B cell (primary cell): ENCODE data around the gene MPPE1. TPM values are rescaled to one million over a fixed set of nuclear protein-coding genes. Genes with fewer than 3 reads are reported as not detected.
A peak's percentile ranks its signal among the peaks of the same experiment; 100 is the strongest.

Source experiments
- ATAC-seq: fragments of 200-7000 bp; cut with Tn5 transposase; one replicate; pipeline ENCODE4 v1.10.0; 2021; ENCODE audit warnings: low read depth, mild to moderate bottlenecking, moderate number of reproducible peaks, moderate library complexity
- CTCF ChIA-PET: fragments of 350-600 bp; sonication (Branson Sonifier 250); formaldehyde crosslinking; loops from one replicate; lab custom pipeline; 2021; ENCODE audit warnings: antibody characterized with exemption, inconsistent platforms; lab: Charles Lee
- POLR2A ChIA-PET: fragments of 350-600 bp; sonication (Branson Sonifier 250); formaldehyde crosslinking; loops from one replicate; lab custom pipeline; 2021; ENCODE audit warnings: antibody characterized with exemption; lab: Charles Lee
- DNase-seq: peaks from one replicate; pipeline ENCODE4 v3.0.0; 2013
- H2AFZ ChIP-seq: 2 replicates; pipeline ENCODE4 v1.6.1; 2012; ENCODE audit warnings: mild to moderate bottlenecking, low read depth, low read length; ENCODE audit not compliant: insufficient read depth, poor library complexity, severe bottlenecking
- H3K27ac ChIP-seq, 2 donors: 1 replicate in 1 of 2; 2 replicates in 1 of 2; pipeline ENCODE4 v1.5.1; 2012 to 2013; ENCODE audit warnings: low read length in 2 of 2, mild to moderate bottlenecking in 2 of 2, moderate library complexity in 1 of 2
- H3K27me3 ChIP-seq, 4 experiments: fragments of 200-600 bp in 1 of 4; sonication (generic) in 1 of 4; replicated peaks in 1 of 4; 1 replicate in 2 of 4; 2 replicates in 2 of 4; pipeline versions ENCODE4 v1.6.1 to v1.7.0; 2013 to 2016; ENCODE audit warnings: low read length in 3 of 4, mild to moderate bottlenecking in 2 of 4, mixed read lengths in 1 of 4, moderate library complexity in 1 of 4; ENCODE audit not compliant: insufficient read depth in 4 of 4, control insufficient read depth in 3 of 4; ENCODE audit errors: control extremely low read depth in 1 of 4
- H3K36me3 ChIP-seq, 2 experiments: replicated peaks in 1 of 2; 1 replicate in 1 of 2; 2 replicates in 1 of 2; pipeline versions ENCODE4 v1.6.1 to v1.7.1; 2013; ENCODE audit warnings: low read length in 1 of 2; ENCODE audit not compliant: insufficient read depth in 2 of 2, control insufficient read depth in 1 of 2; ENCODE audit errors: control extremely low read depth in 1 of 2, extremely low read depth in 1 of 2
- H3K4me1 ChIP-seq, 2 donors: fragments of 200-600 bp in 1 of 2; sonication (generic) in 1 of 2; 1 replicate in 1 of 2; 2 replicates in 1 of 2; pipeline versions ENCODE4 v1.5.1 to v1.6.1; 2013 to 2017; ENCODE audit warnings: low read length in 2 of 2; ENCODE audit not compliant: control insufficient read depth in 2 of 2, insufficient read depth in 2 of 2
- H3K4me2 ChIP-seq: replicated peaks from 2 replicates; pipeline ENCODE3; 2012; ENCODE audit warnings: mild to moderate bottlenecking, low read depth, low read length; ENCODE audit not compliant: poor library complexity, severe bottlenecking
- H3K4me3 ChIP-seq, 5 experiments: fragments of 200-600 bp in 1 of 5; sonication (generic) in 1 of 5; 1 replicate in 3 of 5; 2 replicates in 2 of 5; pipeline versions ENCODE4 v1.5.1 to v1.7.0; 2011 to 2016; ENCODE audit warnings: low read length in 4 of 5, mild to moderate bottlenecking in 4 of 5, low read depth in 2 of 5, control low read depth in 1 of 5, moderate library complexity in 1 of 5; ENCODE audit not compliant: insufficient read depth in 1 of 5; ENCODE audit errors: control extremely low read depth in 1 of 5, extremely low read depth in 1 of 5
- H3K79me2 ChIP-seq: fragments of 200-600 bp; sonication (generic); one replicate; pipeline ENCODE4 v1.6.0; 2016; ENCODE audit warnings: low read length; ENCODE audit not compliant: control insufficient read depth, insufficient read depth
- H3K9ac ChIP-seq: fragments of 200-600 bp; sonication (generic); 2 replicates; pipeline ENCODE4 v1.6.1; 2017; ENCODE audit warnings: mild to moderate bottlenecking, low read length, moderate library complexity
- H3K9me3 ChIP-seq, 3 donors: one replicate each; pipeline versions ENCODE4 v1.6.1 to v1.7.1; 2013; ENCODE audit warnings: low read length in 2 of 3; ENCODE audit not compliant: control insufficient read depth in 2 of 3, insufficient read depth in 1 of 3; ENCODE audit errors: control extremely low read depth in 1 of 3
- H4K20me1 ChIP-seq: 2 replicates; pipeline ENCODE4 v1.6.0; 2012; ENCODE audit warnings: mild to moderate bottlenecking, low read length; ENCODE audit not compliant: insufficient read depth, control insufficient read depth, poor library complexity, severe bottlenecking
- H3K27ac Mint-ChIP-seq: one replicate; pipeline ENCODE4 v1.8.0; 2021; ENCODE audit warnings: mixed read lengths
- H3K27me3 Mint-ChIP-seq: one replicate; pipeline ENCODE4 v1.8.0; 2021; ENCODE audit warnings: mixed read lengths
- H3K4me1 Mint-ChIP-seq: one replicate; pipeline ENCODE4 v1.8.0; 2021; ENCODE audit warnings: mixed read lengths
- H3K4me3 Mint-ChIP-seq: one replicate; pipeline ENCODE4 v1.8.0; 2021; ENCODE audit warnings: mixed read lengths
- H3K9me3 Mint-ChIP-seq: one replicate; pipeline ENCODE4 v1.8.0; 2022; ENCODE audit warnings: mixed read lengths; ENCODE audit not compliant: insufficient read depth
- EZH2 ChIP-seq: IDR thresholded peaks from 2 replicates; pipeline ENCODE4 v1.6.1; 2012; ENCODE audit warnings: borderline replicate concordance, low read depth, mild to moderate bottlenecking, moderate library complexity, low read length; ENCODE audit not compliant: insufficient read depth, poor library complexity, severe bottlenecking
- WGBS: methylation state at CpG from one replicate; pipeline ENCODE4 v1.1.5; 2013; ENCODE audit warnings: missing lambda C conversion rate; ENCODE audit not compliant: insufficient coverage; 5-methylcytosine and 5-hydroxymethylcytosine counted together
- intact Hi-C: fragments of 100-400 bp; cut with micrococcal nuclease; formaldehyde crosslinking; loops from one replicate; pipeline ENCODE4 v1.10.0; 2022
- polyA plus RNA-seq: library from polyadenylated mRNA; depleted of rRNA; stranded (reverse); fragments of >200 nt; gene quantifications from 2 replicates; pipeline ENCODE4 v1.2.3, GENCODE V29; 2012
- total RNA-seq, 2 donors: library from RNA; stranded (reverse); fragments of 120-200 nt in 1 of 2; gene quantifications; 1 replicate in 1 of 2; 2 replicates in 1 of 2; pipeline versions ENCODE4 v1.2.3 to v1.2.4, GENCODE V29; 2013 to 2022
- TF ChIP-seq, protein P1 (sequence below): fragments of 200-600 bp; IDR thresholded peaks from one replicate; pipeline ENCODE4 v1.8.0; 2022; ENCODE audit warnings: antibody characterized with exemption, mild to moderate bottlenecking

MPPE1 gene
- total and polyA plus RNA-seq, 2 donors (not counting 1 experiment from before 2014, with no cell fraction given): 51.1 to 57.5 TPM

DNA sequence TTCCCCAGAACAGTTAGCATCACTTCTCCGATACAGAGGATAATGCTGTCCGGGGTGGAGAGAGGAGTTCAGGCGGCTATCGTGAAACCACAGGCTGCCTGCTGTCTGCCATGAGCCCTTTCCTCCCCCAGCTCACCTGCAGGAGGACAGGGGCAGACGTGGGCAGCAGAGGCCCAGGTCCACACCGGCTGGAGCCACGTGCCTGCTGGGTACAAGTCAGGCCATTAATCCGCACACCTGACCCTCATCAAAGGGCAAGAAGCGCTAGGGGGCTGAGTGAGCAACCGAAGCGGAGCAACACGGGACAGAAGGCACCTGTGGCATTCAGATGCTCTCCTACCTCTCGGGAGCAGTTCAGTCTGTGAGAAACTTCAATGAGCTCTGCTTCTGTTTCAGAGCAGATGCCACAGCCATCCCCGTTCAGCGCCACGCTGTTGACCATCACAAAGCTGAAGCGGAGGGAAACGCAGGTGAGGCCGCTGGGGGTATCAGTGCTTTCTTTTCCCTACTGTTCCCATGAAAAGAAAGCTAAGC, 21.5 kb downstream of the MPPE1 start:
- H3K27ac ChIP-seq: no peak overlapping the region
- no peak for TF ChIP-seq EZH2
- TF ChIP-seq, protein P1, sequence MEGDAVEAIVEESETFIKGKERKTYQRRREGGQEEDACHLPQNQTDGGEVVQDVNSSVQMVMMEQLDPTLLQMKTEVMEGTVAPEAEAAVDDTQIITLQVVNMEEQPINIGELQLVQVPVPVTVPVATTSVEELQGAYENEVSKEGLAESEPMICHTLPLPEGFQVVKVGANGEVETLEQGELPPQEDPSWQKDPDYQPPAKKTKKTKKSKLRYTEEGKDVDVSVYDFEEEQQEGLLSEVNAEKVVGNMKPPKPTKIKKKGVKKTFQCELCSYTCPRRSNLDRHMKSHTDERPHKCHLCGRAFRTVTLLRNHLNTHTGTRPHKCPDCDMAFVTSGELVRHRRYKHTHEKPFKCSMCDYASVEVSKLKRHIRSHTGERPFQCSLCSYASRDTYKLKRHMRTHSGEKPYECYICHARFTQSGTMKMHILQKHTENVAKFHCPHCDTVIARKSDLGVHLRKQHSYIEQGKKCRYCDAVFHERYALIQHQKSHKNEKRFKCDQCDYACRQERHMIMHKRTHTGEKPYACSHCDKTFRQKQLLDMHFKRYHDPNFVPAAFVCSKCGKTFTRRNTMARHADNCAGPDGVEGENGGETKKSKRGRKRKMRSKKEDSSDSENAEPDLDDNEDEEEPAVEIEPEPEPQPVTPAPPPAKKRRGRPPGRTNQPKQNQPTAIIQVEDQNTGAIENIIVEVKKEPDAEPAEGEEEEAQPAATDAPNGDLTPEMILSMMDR: no peak
- peaks cover 11 to 54% of the 10 kb centered on the region in 2 experiments for H3K36me3 ChIP-seq
- H3K27me3 ChIP-seq: no peaks in the 10 kb centered on the region
- H3K9ac ChIP-seq: no peak overlapping the region
- Mint-ChIP-seq H3K27me3 (no peaks in the 10 kb centered on the region), H3K4me1 (peaks cover 36% of the 10 kb centered on the region), H3K9me3 (no peaks in the 10 kb centered on the region), H3K27ac (no peak overlapping the region), H3K4me3 (no peak overlapping the region)
- DNase-seq: no peak
- intact Hi-C loops: no loop called here
- POLR2A ChIA-PET: no interaction called here
- H2AFZ ChIP-seq: no peak overlapping the region
- CTCF ChIA-PET: interaction anchor here (1.2 kb wide), 1 partner anchor 51 kb away, joined by 3 read pairs; no protein-coding TSS in a partner anchor
- peaks cover 31 to 37% of the 10 kb centered on the region in 2 donors for H3K4me1 ChIP-seq
- H3K4me3 ChIP-seq: no peak overlapping the region
- no peak overlapping the region for H3K4me2 ChIP-seq
- 98% methylated on average over 17 of the region's 19 CpGs for WGBS
- no peaks in the 10 kb centered on the region for H4K20me1 ChIP-seq
- ATAC-seq: no peak
- H3K79me2 ChIP-seq: no peaks in the 10 kb centered on the region
- H3K9me3 ChIP-seq: no peaks in the 10 kb centered on the region

DNA sequence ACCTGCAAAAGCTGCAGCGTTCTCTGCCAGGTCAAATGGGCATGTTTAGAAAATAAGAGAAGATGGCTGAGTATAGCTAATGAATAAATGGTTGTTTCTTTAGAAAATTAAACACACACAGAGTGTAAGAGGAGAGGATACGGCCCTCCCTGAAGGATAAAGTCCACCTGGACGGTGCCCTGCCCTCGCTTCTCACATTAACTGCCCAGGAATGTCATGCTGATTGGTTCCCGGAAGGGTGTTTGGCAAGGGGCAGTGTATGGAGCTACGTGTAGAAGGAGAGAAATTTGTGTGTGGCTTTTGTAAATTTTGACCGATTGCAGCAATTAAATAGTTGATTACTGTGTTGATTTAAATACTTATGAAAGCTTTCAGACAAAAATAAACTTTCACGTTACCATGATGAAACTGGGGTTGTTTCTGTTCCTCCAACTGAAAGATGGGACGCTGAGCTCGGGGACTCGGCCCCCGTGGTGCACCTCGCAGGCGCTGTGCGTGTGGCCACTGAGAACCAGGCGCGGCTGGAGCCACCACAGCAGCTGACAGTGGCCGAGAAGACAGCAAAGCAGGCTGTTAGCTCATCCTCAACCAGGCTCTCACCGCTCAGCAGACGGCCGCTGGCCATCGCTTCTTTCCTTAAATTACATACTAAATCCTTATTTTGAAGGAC, 22.7 kb downstream of the MPPE1 start:
- Histone ChIP-seq H2AFZ (no peak overlapping the region), H3K79me2 (no peaks in the 10 kb centered on the region), H3K9me3 (no peaks in the 10 kb centered on the region), H3K27me3 (no peaks in the 10 kb centered on the region), H3K4me1 (peaks cover 35 to 44% of the 10 kb centered on the region in 2 donors), H3K9ac (no peak overlapping the region), H3K4me3 (no peak overlapping the region), H4K20me1 (no peaks in the 10 kb centered on the region), H3K4me2 (no peak overlapping the region), H3K27ac (no peak overlapping the region), H3K36me3 (peaks cover 11 to 49% of the 10 kb centered on the region in 2 experiments)
- DNase-seq (no peak), ATAC-seq (no peak)
- POLR2A ChIA-PET: no interaction called here
- H3K9me3 Mint-ChIP-seq: no peaks in the 10 kb centered on the region
- H3K27ac Mint-ChIP-seq: peak overlapping the region; percentile 59
- TF ChIP-seq, protein P1: no peak
- no peak for TF ChIP-seq EZH2
- WGBS: 82% methylated on average over 14 of the region's 22 CpGs
- H3K4me3 Mint-ChIP-seq: no peak overlapping the region
- intact Hi-C loops: no loop called here
- no peaks in the 10 kb centered on the region for H3K27me3 Mint-ChIP-seq
- peaks cover 44% of the 10 kb centered on the region for H3K4me1 Mint-ChIP-seq
- CTCF ChIA-PET: interaction anchor here (1.5 kb wide), 1 partner anchor 109 kb away, joined by 4 read pairs; no protein-coding TSS in a partner anchor
